ENCODE results near the gene AUTS2. TPM values are rescaled to one million over a fixed set of nuclear protein-coding genes. Genes with fewer than 3 reads are reported as not detected.

AUTS2 gene
- total RNA-seq, 1 donor from 2014 or later = 0.20 TPM

DNA sequence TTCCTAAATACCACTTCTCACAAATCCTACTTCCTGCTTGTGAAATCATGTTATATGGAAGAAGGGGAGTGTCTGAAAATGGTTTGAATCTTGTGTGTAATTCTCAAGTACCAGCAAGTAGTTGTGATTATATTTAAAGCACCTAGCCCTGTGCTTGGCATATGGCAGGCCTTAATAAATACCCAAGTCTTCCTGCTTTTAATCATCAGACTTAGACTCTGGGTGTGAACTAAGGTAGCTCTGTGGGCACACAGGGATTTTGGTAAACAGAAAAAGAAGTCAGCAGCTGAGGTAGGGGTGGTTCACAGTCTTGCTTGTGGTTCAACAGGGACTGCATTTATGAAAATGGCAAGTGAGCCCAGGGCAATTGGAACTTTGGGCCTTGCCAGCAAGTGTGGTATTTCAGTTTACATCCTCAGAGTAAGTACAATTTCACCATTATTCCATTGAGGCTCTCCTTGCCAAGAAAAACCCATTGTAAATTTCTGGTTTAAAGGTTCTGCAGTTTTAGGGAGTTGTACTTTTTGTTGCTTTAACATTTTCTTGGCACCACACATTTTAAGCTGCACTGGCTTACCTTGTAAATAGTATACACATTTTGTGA is 215.5 kb downstream of the AUTS2 start:
- no peak for DNase-seq (ENCODE audit: low read depth, low spot score)

DNA sequence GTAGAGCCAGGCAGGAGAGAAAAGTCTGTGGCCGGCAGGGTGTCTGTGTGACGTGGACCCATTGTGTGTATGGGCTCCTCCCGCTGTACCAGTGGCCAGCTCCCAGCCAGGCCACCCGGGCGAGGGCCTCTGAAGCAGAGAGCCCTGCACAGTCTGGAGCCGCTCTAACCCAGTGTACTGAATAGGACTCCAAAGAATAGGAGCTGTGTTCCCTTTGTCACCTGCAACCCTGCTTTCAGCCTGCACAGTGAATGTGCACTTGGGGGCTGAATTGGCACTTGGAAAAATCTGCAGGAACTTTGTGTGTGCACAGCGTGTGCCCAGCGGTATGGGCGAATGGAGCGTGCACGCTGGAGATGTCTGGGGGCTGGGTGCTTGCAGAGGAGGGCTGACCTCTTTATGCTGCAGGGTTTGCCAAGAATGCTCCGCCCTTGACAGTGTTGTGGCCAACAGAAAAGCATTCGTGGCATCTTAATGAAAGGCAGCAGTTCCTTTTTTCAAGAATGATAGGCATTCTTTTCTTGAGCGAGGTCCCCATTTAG is 216.2 kb downstream of the AUTS2 start:
- no peak for DNase-seq (ENCODE audit: low read depth, low spot score)

DNA sequence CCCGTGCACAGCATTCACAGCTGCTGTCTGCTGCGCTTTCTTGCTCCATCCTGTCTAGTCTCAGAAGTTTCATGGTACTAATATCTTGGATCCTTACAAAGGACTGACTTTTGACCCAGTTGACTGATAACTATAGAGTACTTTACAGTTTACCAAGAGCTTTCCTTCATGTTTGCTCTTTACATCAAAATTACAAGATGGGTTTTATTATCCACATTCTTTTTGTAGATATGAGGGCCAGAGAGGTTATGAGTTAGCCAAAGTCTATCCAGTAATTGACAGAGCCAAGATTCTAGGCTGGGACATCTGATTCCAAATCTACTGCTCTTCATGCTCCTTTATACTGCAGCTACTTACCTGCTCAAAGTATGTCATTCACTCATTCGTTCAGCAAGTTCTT is 218.2 kb downstream of the AUTS2 start:
- DNase-seq (ENCODE audit: low read depth, low spot score) = no peak

DNA sequence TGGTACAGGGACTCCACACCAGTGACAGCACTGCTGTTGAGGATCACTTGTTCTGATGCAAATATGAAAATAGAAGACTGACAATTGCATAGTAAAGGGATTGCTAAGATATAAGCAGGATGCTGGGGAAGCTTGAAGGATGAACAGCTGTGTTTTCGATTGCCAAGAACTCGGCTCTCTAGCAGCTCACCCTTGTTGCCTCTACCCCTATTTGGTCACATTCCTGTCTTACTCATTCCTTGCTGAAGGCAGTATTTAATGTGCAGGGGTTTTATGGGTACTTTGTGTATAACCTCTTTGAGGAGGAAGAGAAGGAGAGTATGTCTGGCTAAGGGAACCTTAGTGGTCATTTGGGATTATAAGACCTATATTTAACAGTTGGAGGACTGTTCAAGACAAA is 218.8 kb downstream of the AUTS2 start:
- DNase-seq (ENCODE audit: low read depth, low spot score) = no peak

DNA sequence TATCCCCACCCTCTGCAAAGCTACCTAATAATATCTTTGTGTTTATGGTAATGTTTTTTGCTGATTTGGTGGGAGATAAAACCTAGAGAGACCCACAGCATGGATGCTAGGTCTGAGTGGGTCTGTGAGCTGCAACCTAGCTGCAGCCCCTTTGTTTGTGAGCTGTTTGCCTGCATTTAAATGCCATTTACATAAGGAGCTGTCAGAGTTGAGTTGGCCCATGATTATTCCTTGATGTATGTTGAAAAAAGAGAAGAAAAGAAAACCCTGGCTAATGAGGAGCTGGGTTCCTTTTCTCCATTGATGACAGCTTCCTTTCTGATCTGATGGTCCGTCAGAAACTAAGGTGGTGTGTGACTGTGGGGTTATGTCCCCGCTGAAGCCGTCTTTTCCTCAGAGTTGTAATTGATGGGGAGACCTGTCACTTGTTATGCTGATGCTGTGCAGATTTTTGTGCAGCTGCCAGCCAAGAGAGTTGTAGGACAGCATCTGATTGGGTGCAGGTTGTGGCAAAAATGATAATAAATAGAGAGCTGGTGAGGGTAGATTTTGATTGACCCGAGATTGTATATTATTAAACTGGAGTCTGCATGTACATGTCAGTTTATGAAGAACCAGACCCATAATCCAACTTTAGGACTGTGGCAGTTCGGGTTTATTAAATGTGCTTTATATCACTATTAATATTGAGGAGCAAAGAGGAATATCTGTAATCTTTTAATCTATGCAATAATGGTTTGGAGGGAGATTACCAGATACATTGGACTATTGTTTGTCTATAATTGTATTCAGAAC is 219.8 kb downstream of the AUTS2 start:
- DNase-seq (ENCODE audit: low read depth, low spot score) = no peak

DNA sequence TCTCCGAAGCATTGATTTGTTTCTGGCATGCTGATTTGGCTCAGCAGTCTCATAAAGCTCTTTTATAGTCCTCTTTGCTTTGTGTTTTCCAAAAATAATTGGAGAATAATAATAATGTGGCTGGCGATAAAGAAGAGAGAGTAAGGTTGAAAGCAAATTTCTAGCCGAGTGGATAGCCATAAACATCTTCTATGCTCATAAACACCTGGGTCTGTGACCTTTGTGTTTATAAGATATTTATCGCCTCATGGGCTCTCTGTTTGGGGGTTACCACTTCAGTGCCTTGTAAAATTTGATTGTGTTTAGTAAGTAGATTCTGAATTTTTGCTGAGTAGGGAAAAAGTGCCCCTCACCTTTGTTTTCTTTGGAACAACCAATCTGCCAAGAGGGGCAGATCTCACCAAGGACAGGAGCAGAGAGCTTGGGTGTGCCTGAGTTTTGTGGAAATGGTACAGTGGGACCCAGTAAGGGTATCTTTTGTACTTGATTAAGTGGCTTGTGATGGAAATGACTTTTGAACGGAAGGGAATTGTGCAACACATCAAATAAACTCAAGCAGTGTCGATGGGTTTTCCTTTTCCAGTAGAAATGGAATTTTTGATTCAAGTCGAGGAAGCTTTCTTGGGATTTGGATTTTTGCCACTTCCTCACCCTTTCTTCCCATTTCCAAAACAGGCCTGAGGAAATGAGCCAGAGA is 220.5 kb downstream of the AUTS2 start:
- no peak for DNase-seq (ENCODE audit: low read depth, low spot score)

DNA sequence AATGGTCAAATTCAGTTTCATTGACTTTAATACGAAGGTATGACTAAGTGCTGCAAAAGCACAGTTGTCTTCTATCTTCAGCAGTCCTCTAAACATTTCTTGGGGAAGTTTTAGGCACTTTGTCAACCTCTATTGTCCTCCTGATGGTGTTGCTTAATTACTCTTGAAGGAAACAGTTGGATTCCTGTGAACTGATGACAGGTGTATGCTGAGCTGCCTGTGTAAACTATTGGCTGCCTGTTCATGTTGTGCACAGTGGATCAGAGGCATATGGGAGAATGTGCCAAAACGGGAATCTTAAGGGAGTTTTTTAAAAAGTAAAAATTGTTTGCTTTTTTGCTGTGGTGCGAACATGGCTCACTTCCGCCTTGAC is 221.0 kb downstream of the AUTS2 start:
- DNase-seq (ENCODE audit: low read depth, low spot score) = no peak

DNA sequence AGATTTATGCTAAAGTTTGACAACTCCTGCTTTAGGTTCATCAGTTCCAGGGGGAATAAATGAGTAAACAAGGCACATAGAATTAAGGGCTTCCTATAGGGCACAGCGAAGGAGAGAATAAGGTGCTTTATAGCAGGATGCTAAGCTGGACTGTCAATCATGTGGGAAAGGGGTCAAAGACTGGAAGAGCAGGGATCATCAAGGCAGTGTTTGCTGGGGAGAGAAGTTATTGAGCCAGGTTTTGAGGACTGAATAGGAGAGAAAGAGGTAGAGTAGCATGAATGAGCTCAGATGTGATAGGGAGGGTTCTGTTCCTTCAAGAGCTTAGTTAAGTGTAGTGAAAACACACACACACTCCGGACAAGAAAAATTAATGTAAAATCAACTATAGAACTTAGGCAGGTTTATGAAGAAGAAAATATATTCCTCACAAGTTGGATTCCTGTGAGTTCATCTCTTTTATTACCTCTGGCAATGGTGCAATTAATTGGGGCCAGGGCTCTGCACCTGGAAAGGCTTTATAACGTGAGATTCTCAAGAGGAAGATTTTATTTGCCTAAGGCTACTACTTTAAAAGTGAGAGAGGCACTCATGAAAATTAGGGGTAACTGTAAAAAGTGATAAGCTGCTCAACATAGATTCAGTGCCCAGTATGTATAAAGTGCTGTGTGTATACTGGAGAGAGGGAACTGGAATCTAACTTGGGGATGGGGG is 222.4 kb downstream of the AUTS2 start:
- DNase-seq (ENCODE audit: low read depth, low spot score) = no peak

DNA sequence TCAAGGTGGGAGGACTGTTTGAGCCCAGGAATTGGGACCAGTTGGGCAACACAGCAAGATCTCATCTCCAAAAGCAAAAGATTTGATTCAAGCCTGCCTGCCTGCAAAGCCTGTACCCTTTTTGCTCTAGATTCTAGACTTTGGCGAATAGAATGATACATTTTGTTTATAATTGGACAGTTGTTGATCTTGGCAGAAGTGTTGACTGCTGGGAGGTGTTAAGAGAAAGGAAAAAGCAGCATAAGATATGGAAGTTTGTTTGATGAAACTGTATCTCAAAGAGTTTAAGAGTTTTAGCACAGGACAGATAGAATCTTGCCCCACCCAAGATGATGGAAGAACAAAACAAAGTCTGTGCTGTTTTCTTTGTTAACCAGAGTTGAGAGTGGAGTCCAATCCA is 224.1 kb downstream of the AUTS2 start:
- no peak for DNase-seq (ENCODE audit: low read depth, low spot score)

DNA sequence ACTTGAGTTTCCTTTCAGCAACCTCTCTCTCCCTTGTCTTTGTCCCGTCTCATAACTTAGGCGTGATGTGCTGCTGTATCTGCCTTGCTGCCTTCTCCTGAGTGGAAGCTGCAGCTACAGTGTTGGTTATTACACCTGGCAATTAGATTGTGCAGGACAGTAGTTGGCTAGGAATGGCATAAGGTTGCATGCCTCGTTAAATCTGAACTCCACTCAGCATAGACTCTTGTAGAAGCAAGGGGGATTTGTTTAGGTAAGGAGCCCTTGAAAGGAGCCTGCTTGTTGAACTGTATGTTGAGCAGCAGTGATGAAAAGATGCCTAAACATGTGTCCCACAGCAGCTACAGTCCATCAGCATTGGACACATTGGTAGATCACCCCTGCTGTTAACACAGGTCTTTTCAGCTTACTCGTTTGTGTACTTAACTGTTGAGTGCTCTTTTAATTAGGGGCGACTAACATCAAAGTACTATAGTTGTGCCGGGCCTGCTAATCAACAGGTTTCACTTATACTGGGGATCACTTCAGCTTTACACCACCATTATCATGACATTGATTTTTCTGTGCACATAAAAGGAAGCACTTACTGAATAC is 225.0 kb downstream of the AUTS2 start:
- no peak for DNase-seq (ENCODE audit: low read depth, low spot score)

DNA sequence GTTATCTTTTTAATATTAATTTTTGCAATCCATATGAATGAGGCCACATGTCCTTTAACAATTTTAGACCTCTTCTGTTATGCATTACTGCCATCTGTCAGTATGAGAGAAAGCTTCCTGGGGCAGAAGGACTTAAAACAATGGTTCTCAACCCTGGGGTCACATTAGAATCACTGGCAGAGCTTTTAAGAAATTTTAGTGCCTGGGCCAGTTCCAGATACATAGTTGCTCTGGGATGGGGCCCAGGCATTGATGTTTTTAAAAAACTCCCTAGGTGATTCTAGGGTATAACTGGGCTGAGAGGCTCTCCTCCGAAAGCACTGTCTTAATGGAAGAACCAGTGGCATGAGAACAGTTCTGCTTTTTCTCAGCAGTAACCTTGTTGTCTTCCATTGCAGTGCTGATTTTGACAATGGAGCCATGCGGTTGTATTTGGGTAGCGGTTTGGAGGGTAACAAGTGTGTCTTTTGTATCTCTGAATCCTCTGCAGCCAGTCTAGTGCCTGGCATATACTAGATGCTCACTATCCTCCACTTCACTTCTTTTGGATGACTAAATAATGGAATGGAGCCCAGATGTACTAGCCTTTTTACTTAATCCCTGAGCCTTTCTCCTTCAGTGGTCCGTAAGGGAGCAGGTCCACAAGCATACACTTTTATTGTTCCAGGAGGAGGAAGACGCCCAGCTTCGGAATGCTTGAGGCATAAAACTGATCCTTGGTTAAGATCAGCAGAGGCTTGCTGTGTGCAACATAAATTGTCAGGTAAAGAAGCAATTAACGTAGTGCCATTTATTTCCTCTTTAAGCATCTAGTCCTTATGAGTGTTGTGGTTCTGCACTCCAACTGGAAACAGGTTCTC is 227.1 kb downstream of the AUTS2 start:
- no peak for DNase-seq (ENCODE audit: low read depth, low spot score)

DNA sequence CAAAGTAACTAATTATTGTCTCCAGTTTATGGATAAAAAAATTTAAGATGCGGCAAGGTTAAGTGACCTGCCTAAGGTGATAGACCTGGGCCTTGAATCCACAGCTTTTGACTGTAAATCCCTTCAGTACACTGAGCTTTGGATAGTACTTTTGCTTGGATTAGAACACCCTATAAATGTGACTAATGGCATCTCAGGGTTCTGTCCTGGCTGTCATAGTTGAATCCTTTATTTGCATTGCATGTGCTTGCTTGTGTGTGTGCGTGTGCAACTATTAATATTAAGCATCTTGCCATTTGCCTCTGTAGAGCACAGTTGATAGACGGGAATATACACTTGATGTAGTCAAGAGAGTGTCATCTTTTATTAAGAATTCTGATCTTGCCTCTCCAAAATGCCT is 228.0 kb downstream of the AUTS2 start:
- DNase-seq (ENCODE audit: low read depth, low spot score) = no peak

DNA sequence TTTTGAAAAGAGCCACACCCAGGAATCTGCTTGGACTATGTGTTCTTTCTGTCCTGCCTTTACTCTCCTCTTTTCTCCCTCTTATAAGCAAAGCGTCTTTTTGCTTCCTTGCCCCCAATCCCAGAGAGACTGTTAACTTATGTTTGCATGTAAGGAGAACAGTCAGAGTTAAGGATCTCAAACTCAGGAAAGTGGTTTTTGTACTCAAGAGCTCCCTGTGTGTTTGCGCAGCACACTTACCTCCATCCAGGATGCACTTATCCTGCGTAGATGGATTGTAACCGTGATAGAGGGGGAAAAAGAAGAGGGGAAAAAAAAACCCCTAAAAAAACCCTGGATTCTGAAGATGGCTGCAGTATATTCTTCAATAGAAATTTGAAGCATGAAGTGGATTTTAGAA is 228.9 kb downstream of the AUTS2 start:
- DNase-seq (ENCODE audit: low read depth, low spot score) = no peak

DNA sequence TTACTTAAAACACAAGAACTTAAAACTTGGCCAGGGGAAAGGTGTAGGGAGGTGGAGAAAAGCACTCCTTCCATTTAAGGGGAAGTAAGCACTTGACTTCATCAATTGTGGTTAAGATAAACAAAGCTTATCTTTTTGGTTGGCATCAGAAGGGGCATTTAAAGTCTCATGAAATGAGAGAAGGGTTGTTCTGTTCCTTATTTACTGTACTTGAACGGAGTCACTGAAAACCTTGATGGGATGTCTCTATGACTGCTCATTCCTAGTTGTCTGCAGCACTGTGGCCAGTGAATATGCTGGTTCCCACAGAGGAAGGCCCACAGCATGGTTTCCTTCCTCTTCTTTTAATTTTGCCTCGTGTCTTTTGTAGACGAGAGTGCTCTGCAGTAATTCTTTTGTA is 229.3 kb downstream of the AUTS2 start:
- no peak for DNase-seq (ENCODE audit: low read depth, low spot score)

DNA sequence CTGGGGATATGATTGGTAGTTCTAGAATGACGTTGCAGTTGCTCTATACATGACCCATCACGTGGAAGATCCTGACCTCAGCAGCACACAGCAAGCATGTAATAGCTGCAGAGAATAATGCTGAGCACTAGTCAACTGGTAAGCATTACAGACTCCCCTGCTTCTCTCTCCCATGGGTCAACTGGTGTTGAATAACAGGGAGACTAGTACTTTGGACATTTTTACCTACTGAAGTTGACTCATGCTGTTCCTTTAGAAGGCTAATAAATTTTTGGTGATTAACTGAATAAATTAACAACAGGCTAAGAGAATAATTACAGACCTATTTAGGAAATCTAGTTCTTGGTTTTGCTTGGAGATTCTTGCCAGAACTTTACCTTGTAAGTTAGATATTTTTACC is 234.1 kb downstream of the AUTS2 start:
- no peak for DNase-seq (ENCODE audit: low read depth, low spot score)

DNA sequence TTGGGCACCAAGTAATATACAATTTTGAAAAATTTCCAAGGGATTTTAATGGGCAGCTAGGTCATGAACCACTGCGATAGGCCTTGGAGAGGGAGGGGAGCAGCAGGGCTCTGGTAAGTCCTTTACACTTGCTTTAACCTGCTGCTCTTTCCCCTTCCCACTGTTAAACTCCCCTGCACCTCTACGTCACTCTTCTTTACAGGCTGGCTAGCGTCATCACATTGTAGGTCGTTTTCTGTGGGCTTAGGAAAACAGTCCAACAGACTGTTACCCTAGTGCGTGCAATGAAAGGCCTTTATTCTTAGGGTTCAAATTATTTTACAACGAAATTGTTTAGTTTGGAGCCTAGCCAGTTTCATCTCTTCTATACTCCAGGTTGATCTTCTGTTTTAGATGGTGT is 235.7 kb downstream of the AUTS2 start:
- no peak for DNase-seq (ENCODE audit: low read depth, low spot score)

DNA sequence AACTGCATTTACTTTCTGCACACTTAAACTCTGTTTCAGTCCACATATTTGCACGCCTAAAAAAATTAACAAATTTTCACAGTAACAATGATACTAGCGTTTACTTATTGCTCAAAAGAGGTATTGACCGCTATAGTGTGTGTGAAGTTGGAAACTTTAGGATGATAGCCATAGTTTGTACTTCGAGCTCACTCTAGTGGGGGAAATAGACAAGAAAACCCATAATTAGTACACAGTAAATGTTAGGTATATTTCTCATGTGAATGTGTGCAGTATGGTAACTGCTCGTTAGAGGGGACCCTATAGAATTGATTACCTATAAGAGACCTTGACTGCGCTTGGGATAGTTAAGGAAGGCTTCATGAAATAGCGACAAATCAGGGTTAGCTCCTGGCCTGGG is 238.4 kb downstream of the AUTS2 start:
- no peak for DNase-seq (ENCODE audit: low read depth, low spot score)

DNA sequence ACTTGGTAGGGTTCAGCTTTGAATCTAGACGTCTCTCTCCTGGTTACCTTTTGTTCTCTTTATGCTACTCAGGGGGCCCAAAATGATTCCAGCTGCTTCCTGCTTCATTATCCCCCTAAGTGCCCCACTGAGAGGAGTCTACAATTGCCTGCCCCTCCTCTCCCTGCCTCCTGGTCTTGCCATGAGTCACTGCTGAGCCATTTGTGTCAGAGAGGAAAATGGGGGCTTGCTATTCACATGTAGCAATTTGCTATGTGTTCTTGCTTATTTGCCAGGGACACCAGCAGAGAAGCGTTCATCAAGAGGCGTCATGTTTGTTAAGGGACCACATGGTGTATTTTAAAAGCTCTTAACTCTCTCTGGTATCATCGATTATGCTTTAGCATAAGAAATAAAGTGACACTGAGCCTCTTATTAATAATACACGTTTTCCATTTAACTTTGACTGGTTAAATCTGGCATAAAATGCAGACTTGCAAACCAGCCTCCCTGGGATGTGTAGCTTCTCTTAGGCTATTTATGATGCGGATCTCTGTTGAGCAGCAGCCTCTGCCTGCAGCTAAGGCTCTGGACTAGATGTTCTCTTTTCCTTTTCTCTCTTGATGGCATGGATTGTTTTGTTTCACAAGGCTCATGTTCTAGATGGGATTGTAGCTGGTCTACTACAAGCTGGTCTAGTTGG is 239.3 kb downstream of the AUTS2 start:
- no peak for DNase-seq (ENCODE audit: low read depth, low spot score)

DNA sequence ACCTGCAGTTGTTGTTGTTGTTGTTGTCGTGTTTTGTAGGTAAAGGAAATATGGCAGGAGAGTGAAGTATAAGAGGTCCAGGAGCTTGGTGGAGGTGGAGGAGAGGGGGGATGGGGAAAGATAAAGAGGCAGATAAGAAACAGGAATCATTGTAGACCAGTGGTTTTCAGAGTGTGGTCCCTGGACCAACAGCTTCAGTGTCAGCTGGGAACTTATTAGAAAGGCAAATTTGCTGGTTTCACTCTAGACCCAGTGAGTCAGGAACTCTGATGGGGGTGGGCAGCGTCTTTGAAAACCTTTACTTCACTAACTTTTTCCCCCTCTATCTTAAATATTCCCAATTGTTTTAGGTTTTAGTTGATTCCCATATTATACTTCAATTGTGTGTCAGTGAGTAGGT is 241.5 kb downstream of the AUTS2 start:
- DNase-seq (ENCODE audit: low read depth, low spot score) = no peak

DNA sequence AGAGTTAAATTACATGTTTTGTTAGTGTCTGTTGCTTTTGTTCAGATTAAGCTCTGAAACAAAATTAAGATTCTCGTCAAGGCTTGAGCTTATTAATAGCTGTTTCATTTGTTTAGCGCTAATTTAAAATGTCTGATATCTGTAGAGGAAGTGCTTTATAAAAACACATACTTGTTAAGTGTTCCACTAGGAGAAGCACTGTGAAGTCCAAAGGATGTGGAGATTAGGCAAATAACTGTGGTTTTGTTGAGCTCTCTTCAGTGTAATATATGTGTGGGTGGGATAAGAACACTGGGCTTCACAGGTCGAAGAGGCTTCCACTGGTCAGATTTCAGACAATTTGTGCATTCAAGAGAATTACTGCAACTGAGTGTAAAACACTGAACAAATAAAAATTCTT is 242.0 kb downstream of the AUTS2 start:
- no peak for DNase-seq (ENCODE audit: low read depth, low spot score)

Measured in pulmonary artery endothelial cell (primary cell).